Lower lobe of right lung (tissue), 2 donors: ENCODE measurements around the gene NRG2. TPM values are rescaled to one million over a fixed set of nuclear protein-coding genes. Genes with fewer than 3 reads are reported as not detected.

Source experiments
- ATAC-seq, 2 donors: fragments of 200-7000 bp; cut with Tn5 transposase; one replicate each; pipeline ENCODE4 v1.9.1; 2020 to 2022; ENCODE audit warnings: mild to moderate bottlenecking in 2 of 2, moderate library complexity in 2 of 2
- DNase-seq: peaks from one replicate; pipeline ENCODE4 v3.0.0-alpha.2; 2020
- H3K27ac ChIP-seq: fragments of 200-600 bp; one replicate; pipeline ENCODE4 v1.8.0; 2022
- H3K27me3 ChIP-seq: fragments of 200-600 bp; one replicate; pipeline ENCODE4 v1.8.0; 2022; ENCODE audit warnings: low read depth
- H3K36me3 ChIP-seq: fragments of 200-600 bp; one replicate; pipeline ENCODE4 v1.8.0; 2022; ENCODE audit warnings: mild to moderate bottlenecking
- H3K4me1 ChIP-seq: fragments of 200-600 bp; one replicate; pipeline ENCODE4 v1.8.0; 2022
- H3K4me3 ChIP-seq: fragments of 200-600 bp; one replicate; pipeline ENCODE4 v1.8.0; 2022; ENCODE audit warnings: mild to moderate bottlenecking
- H3K9me3 ChIP-seq: fragments of 200-600 bp; one replicate; pipeline ENCODE4 v1.8.0; 2022
- CTCF ChIP-seq: fragments of 200-600 bp; IDR thresholded peaks from one replicate; pipeline ENCODE4 v1.8.0; 2022; ENCODE audit warnings: antibody characterized with exemption, mild to moderate bottlenecking
- intact Hi-C: fragments of 100-400 bp; cut with DNase I; formaldehyde crosslinking; loops from one replicate; pipeline ENCODE4 v1.11.0; 2022
- total RNA-seq: library from RNA; stranded (reverse); fragmentation: NEBNext Ultra II Directional; extraction: Animal tissue kit (Norgen Biotek cat#: 25700); gene quantifications from one replicate; pipeline ENCODE4 v1.2.1, GENCODE V29; 2021
- donor health status: DM: no; HTN: yes; CAD: no; lungs with severe emphysema.

The NRG2 gene
- total RNA-seq, 1 donor from 2014 or later = 1.6 TPM

- Histone ChIP-seq H3K27me3 (peaks cover 21% of the 10 kb centered on the region), H3K4me3 (no peak overlapping the region), H3K9me3 (no peaks in the 10 kb centered on the region), H3K27ac (no peak overlapping the region), H3K4me1 (peaks cover 21% of the 10 kb centered on the region), H3K36me3 (no peaks in the 10 kb centered on the region)
- TF ChIP-seq CTCF = no peak
- DNase-seq = no peak
- intact Hi-C loops = loop anchor here (5.0 kb wide), 1 partner anchor 59 kb away; no protein-coding TSS in a partner anchor
- no peak for ATAC-seq
Measured at GRCh38 chr5:139845846-139846681, 197.0 kb downstream of the NRG2 start.

GRCh38 chr5:139844472-139845145 is 198.5 kb downstream of the NRG2 start:
- peak; percentile 87 for TF ChIP-seq CTCF
- Histone ChIP-seq H3K4me1 (peaks cover 16% of the 10 kb centered on the region), H3K4me3 (no peak overlapping the region), H3K27me3 (peaks cover 21% of the 10 kb centered on the region), H3K36me3 (no peaks in the 10 kb centered on the region), H3K9me3 (no peaks in the 10 kb centered on the region), H3K27ac (no peak overlapping the region)
- intact Hi-C loops = loop anchor here (5.0 kb wide), 1 partner anchor 57 kb away; no protein-coding TSS in a partner anchor
- ATAC-seq (peak; percentile 40 to 66), DNase-seq (peak; percentile 82)

- intact Hi-C loops = no loop called here
- TF ChIP-seq CTCF = no peak
Measured at GRCh38 chr5:139843991-139844390, 199.1 kb downstream of the NRG2 start.

GRCh38 chr5:139842321-139842720 is 200.8 kb downstream of the NRG2 start:
- H3K9me3 ChIP-seq = no peaks in the 10 kb centered on the region
- no peaks in the 10 kb centered on the region for H3K36me3 ChIP-seq
- no peak for TF ChIP-seq CTCF
- peaks cover 8% of the 10 kb centered on the region for H3K4me1 ChIP-seq
- ATAC-seq (no peak), DNase-seq (peak; percentile 10)
- intact Hi-C loops = no loop called here
- H3K27ac ChIP-seq = no peak overlapping the region
- no peak overlapping the region for H3K4me3 ChIP-seq
- H3K27me3 ChIP-seq = peaks cover 21% of the 10 kb centered on the region

More at GRCh38 chr5:139843991-139844390, 199.1 kb downstream of the NRG2 start:
- DNase-seq (no peak), ATAC-seq (no peak)
- H3K4me1 ChIP-seq = peaks cover 10% of the 10 kb centered on the region
- no peaks in the 10 kb centered on the region for H3K9me3 ChIP-seq
- H3K36me3 ChIP-seq = no peaks in the 10 kb centered on the region
- H3K27me3 ChIP-seq = peaks cover 21% of the 10 kb centered on the region
- no peak overlapping the region for H3K4me3 ChIP-seq
- no peak overlapping the region for H3K27ac ChIP-seq

GRCh38 chr5:139841549-139841948 is 201.6 kb downstream of the NRG2 start:
- ATAC-seq (no peak), DNase-seq (no peak)
- no peak overlapping the region for H3K27ac ChIP-seq
- no peak for TF ChIP-seq CTCF
- H3K9me3 ChIP-seq = no peaks in the 10 kb centered on the region
- no peak overlapping the region for H3K4me3 ChIP-seq
- intact Hi-C loops = no loop called here
- H3K36me3 ChIP-seq = no peaks in the 10 kb centered on the region
- H3K4me1 ChIP-seq = peaks cover 8% of the 10 kb centered on the region
- H3K27me3 ChIP-seq = peaks cover 20% of the 10 kb centered on the region
